HCT116 (cell line): ENCODE results near the gene ARHGAP11B.
"Not testable (repeated sequence)": the region's sequence is repeated elsewhere in the genome, so short reads cannot be mapped to it uniquely, and the experiment has no call there.

Source experiments
- ATAC-seq: fragments of 200-7000 bp; cut with Tn5 transposase; 2 replicates; pipeline ENCODE4 v1.9.1; 2020; ENCODE audit warnings: mild to moderate bottlenecking, moderate library complexity
- BruUV-seq: library from RNA; stranded (reverse); fragments of 400-500 nt; replicated peaks from 2 replicates; lab custom pipeline; 2021; lab: Mats Ljungman, UMichigan
- CTCF ChIA-PET: fragments of 300-600 bp; sonication (Branson Sonifier 250); formaldehyde crosslinking; loops from one replicate; lab custom pipeline; 2021; ENCODE audit warnings: antibody characterized with exemption; lab: Charles Lee
- POLR2A ChIA-PET: fragments of 300-600, 350-600 bp; sonication (Branson Sonifier 250); formaldehyde crosslinking; loops from one replicate; lab custom pipeline; 2021; ENCODE audit warnings: antibody characterized with exemption; lab: Charles Lee
- RAD21 ChIA-PET, 2 experiments: fragments of 300-600 bp; sonication (Branson Sonifier 250); formaldehyde crosslinking; loops; one replicate each; lab custom pipeline; 2023; ENCODE audit warnings: low total read pairs in 2 of 2; ENCODE audit not compliant: uncharacterized antibody in 2 of 2, unreplicated experiment in 2 of 2, low non-redundant PET in 1 of 2; lab: Charles Lee
- DNase-seq: peaks from one replicate; pipeline ENCODE4 v3.0.0-alpha.2; 2010; ENCODE audit warnings: low read depth, low spot score
- H2AFZ ChIP-seq: fragments of 200-600 bp; shearing (Covaris generic), sonication (generic); 2 replicates; pipeline ENCODE4 v1.6.1; 2017; ENCODE audit warnings: low read depth, mixed run types, mixed read lengths, antibody characterized with exemption, low read length; ENCODE audit not compliant: poor library complexity, severe bottlenecking
- H3K27ac ChIP-seq: 2 replicates; pipeline ENCODE4 v1.5.1; 2012; ENCODE audit warnings: low read depth, low read length
- H3K27me3 ChIP-seq: fragments of 200-600 bp; sonication (generic); 2 replicates; pipeline ENCODE4 v1.6.1; 2016; ENCODE audit warnings: mixed run types, low read length, mixed read lengths; ENCODE audit not compliant: insufficient read depth
- H3K36me3 ChIP-seq, 2 experiments: fragments of 200-500 bp in 1 of 2; fragments of 200-600 bp in 1 of 2; sonication (Bioruptor generic) in 1 of 2; sonication (generic) in 1 of 2; 2 replicates each; pipeline versions ENCODE4 v1.5.1 to v1.6.1; 2014 to 2016; ENCODE audit warnings: low read length in 2 of 2, inconsistent platforms in 1 of 2, mixed read lengths in 1 of 2, mixed run types in 1 of 2; ENCODE audit not compliant: insufficient read depth in 2 of 2, control insufficient read depth in 1 of 2
- H3K4me1 ChIP-seq, 2 experiments: fragments of 200-600 bp in 1 of 2; sonication (generic) in 1 of 2; 2 replicates each; pipeline versions ENCODE4 v1.5.1 to v1.6.1; 2012 to 2017; ENCODE audit warnings: low read length in 2 of 2, inconsistent platforms in 1 of 2, mild to moderate bottlenecking in 1 of 2, mixed read lengths in 1 of 2, mixed run types in 1 of 2, moderate library complexity in 1 of 2; ENCODE audit not compliant: insufficient read depth in 2 of 2, control insufficient read depth in 1 of 2
- H3K4me2 ChIP-seq: fragments of 200-600 bp; sonication (generic); 2 replicates; pipeline ENCODE4 v1.6.1; 2017; ENCODE audit warnings: mixed run types, low read length, mixed read lengths
- H3K4me3 ChIP-seq, 2 experiments: fragments of 200-600 bp in 1 of 2; sonication (generic) in 1 of 2; replicated peaks in 1 of 2; 2 replicates each; pipeline ENCODE4 v1.5.1; 2011 to 2016; ENCODE audit warnings: low read length in 2 of 2, control low read depth in 1 of 2, low read depth in 1 of 2, mild to moderate bottlenecking in 1 of 2, mixed read lengths in 1 of 2, mixed run types in 1 of 2
- H3K79me2 ChIP-seq: fragments of 200-600 bp; sonication (generic); 2 replicates; pipeline ENCODE4 v1.6.1; 2017; ENCODE audit warnings: mild to moderate bottlenecking, mixed run types, low read length, moderate library complexity, mixed read lengths; ENCODE audit not compliant: insufficient read depth
- H3K9ac ChIP-seq: fragments of 200-600 bp; sonication (generic); 2 replicates; pipeline ENCODE4 v1.6.1; 2016; ENCODE audit warnings: low read length, mixed read lengths
- H3K9me2 ChIP-seq: fragments of 200-600 bp; sonication (generic), shearing (Covaris generic); 2 replicates; pipeline ENCODE4 v1.6.1; 2017; ENCODE audit warnings: mixed run types, mild to moderate bottlenecking, moderate library complexity; ENCODE audit not compliant: insufficient read depth
- H3K9me3 ChIP-seq, 2 experiments: fragments of 200-500 bp in 1 of 2; fragments of 200-600 bp in 1 of 2; sonication (Bioruptor generic) in 1 of 2; sonication (generic) in 1 of 2; 2 replicates each; pipeline ENCODE4 v1.6.1; 2014 to 2017; ENCODE audit warnings: low read length in 2 of 2, mixed read lengths in 2 of 2, inconsistent platforms in 1 of 2, low read depth in 1 of 2, mild to moderate bottlenecking in 1 of 2, mixed run types in 1 of 2, moderate library complexity in 1 of 2; ENCODE audit not compliant: control insufficient read depth in 1 of 2, insufficient read depth in 1 of 2
- H4K20me1 ChIP-seq: fragments of 200-600 bp; sonication (generic), shearing (Covaris generic); 2 replicates; pipeline ENCODE4 v1.6.1; 2017; ENCODE audit warnings: mixed run types, mild to moderate bottlenecking, moderate library complexity; ENCODE audit not compliant: insufficient read depth
- intact Hi-C: fragments of 100-400 bp; cut with micrococcal nuclease; formaldehyde crosslinking; loops from 2 replicates; pipeline ENCODE4 v1.10.0; 2022

ARHGAP11B gene

DNA sequence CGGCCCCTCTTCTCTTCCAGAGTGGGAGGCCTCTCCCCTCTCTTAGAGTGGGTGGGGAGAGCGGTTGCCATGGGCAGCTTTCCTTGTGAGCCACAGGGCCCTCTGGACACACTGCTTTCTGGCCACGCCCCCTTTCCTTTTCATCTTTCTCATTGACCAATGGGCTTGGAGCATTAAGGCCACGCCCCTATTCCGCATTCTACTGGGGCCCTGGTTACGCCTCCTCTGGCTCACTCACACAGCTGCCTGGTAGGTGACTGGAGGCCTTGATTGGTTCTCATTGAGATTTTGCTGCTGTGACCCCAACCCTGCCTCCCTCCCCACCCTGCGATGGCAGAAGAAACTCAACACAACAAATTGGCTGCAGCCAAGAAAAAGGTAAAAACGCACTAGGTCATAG is 22.1 kb upstream of the ARHGAP11B start, which contains the start of gene GOLGA8H:
TSS of gene GOLGA8H (plus strand) at position 233 of the 400 bp plus-strand sequence. CDS start at position 331, 98 bp downstream.
- CTCF ChIA-PET, H3K79me2 ChIP-seq: not testable (repeated sequence)

DNA sequence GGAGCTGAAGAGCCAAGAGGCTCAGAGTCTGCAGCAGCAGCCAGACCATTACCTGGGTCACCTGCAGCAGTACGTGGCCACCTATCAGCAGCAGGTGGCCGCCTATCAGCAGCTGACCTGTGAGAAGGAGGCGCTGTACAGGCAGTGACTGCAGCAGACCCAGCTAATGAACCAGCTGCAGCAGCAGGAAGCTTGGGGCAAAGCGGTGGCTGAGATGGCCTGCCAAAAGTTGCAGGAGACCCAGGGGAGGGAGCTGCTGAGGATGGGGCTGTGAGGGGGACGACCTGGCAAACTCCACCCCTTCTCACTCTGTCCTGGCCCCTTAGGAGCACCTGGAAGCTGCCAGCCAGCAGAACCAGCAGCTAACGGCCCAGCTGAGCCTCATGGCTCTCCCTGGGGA is 13.7 kb upstream of the ARHGAP11B start:
- H3K36me3 ChIP-seq, ATAC-seq, H3K4me1 ChIP-seq, H3K9me3 ChIP-seq, CTCF ChIA-PET, H4K20me1 ChIP-seq, POLR2A ChIA-PET, H3K9ac ChIP-seq, H3K9me2 ChIP-seq, H3K4me2 ChIP-seq, intact Hi-C loops, BruUV-seq, H3K79me2 ChIP-seq, H3K27me3 ChIP-seq, RAD21 ChIA-PET, H3K27ac ChIP-seq, H3K4me3 ChIP-seq, DNase-seq, H2AFZ ChIP-seq: not testable (repeated sequence)

More for the DNA sequence above, 22.1 kb upstream of the ARHGAP11B start, which contains the start of gene GOLGA8H:
- RAD21 ChIA-PET, H3K9me2 ChIP-seq, H3K4me1 ChIP-seq, POLR2A ChIA-PET, H3K27ac ChIP-seq, ATAC-seq, H3K27me3 ChIP-seq, H3K4me2 ChIP-seq, BruUV-seq, H3K4me3 ChIP-seq, DNase-seq, H3K9ac ChIP-seq, H2AFZ ChIP-seq, H3K9me3 ChIP-seq, H3K36me3 ChIP-seq, H4K20me1 ChIP-seq, intact Hi-C loops: not testable (repeated sequence)

DNA sequence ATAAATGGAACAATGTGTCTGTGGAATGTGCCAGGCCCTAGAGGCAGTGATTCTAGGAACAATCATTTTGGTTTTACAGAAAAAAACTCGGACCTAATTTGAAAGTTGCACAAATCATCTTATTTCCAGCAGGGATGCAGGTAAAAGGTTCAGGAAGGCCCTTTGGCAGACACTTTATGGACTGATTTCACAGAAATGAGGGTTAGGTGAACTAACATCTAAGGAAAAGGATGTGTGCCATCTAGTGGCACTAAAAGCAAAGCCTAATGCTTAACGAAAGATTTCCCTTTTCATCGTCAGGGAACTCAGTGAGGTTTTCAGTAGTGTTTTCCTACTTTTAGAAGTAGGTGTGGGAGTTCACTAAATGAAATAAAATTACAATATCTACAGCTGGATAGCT is 4.6 kb upstream of the ARHGAP11B start:
- H3K4me1 ChIP-seq, H3K4me3 ChIP-seq, H3K79me2 ChIP-seq, RAD21 ChIA-PET, H3K4me2 ChIP-seq, DNase-seq, H3K9me2 ChIP-seq, H3K27me3 ChIP-seq, BruUV-seq, H3K9me3 ChIP-seq, H4K20me1 ChIP-seq, CTCF ChIA-PET, H3K9ac ChIP-seq, H3K27ac ChIP-seq, POLR2A ChIA-PET, H3K36me3 ChIP-seq, H2AFZ ChIP-seq, intact Hi-C loops: not testable (repeated sequence)
- ATAC-seq: peak; percentile 25; the same call in 1 of the 2 replicates
